Activated CD4-positive, alpha-beta T cell treated with anti-CD3 and anti-CD28 coated beads for 36 hours (primary cell): ENCODE measurements around the gene SPIRE2. TPM values are rescaled to one million over a fixed set of nuclear protein-coding genes. Genes with fewer than 3 reads are reported as not detected.
"Not testable (repeated sequence)": the region's sequence is repeated elsewhere in the genome, so short reads cannot be mapped to it uniquely, and the experiment has no call there.

Experiments used
- ATAC-seq: fragments of 200-7000 bp; cut with Tn5 transposase; one replicate; pipeline ENCODE4 v1.10.0; 2021; ENCODE audit warnings: mild to moderate bottlenecking, moderate library complexity
- CTCF ChIA-PET: fragments of 350-600 bp; sonication (Branson Sonifier 250); formaldehyde crosslinking; loops from one replicate; lab custom pipeline; 2021; ENCODE audit warnings: antibody characterized with exemption; lab: Charles Lee
- POLR2A ChIA-PET: fragments of 350-600 bp; sonication (Branson Sonifier 250); formaldehyde crosslinking; loops from one replicate; lab custom pipeline; 2021; ENCODE audit warnings: antibody characterized with exemption, inconsistent platforms; lab: Charles Lee
- DNase-seq: peaks from one replicate; pipeline ENCODE4 v3.0.0-alpha.2; 2020
- H3K27ac Mint-ChIP-seq: one replicate; pipeline ENCODE4 v1.8.0; 2021; ENCODE audit warnings: mixed read lengths
- H3K27me3 Mint-ChIP-seq: one replicate; pipeline ENCODE4 v1.8.0; 2021; ENCODE audit warnings: mixed read lengths
- H3K36me3 Mint-ChIP-seq: one replicate; pipeline ENCODE4 v1.8.0; 2021; ENCODE audit warnings: low read depth, mixed read lengths
- H3K4me1 Mint-ChIP-seq: one replicate; pipeline ENCODE4 v1.8.0; 2021; ENCODE audit warnings: mixed read lengths
- H3K4me3 Mint-ChIP-seq: one replicate; pipeline ENCODE4 v1.8.0; 2021; ENCODE audit warnings: mild to moderate bottlenecking, moderate library complexity, mixed read lengths
- H3K9me3 Mint-ChIP-seq: one replicate; pipeline ENCODE4 v1.8.0; 2021; ENCODE audit warnings: low read depth, mixed read lengths
- intact Hi-C, 2 experiments: fragments of 100-400 bp; cut with DNase I in 1 of 2; cut with micrococcal nuclease in 1 of 2; formaldehyde crosslinking; loops; one replicate each; pipeline versions ENCODE4 v1.14.2 to v1.15.1; 2022 to 2024; cut with DNase I, micrococcal nuclease
- total RNA-seq, 2 experiments: library from RNA; stranded (reverse); gene quantifications; one replicate each; pipeline ENCODE4 v1.2.3, GENCODE V29; 2021

Gene SPIRE2
- total RNA-seq, 2 experiments from 2014 or later: 1.1 to 1.5 TPM

DNA sequence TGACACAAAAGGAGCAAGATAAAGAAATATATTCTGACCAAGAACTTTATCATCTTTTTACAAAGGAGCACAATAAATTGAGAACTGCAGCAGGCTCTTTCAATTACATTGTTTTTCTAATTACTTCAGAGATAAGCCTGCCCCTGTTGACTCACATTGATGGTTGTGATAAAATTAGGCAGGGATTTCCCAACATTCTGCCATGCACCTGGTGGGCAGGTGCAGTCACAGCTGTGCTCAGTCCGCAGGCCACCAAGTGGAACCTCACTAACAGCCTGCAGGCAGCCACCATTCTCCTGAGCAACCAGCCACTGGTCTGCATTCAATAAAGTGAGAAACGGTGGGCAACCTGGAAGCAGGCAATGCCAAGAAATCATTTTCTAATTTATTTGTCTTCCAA is 17.0 kb upstream of the SPIRE2 start:
- peaks cover 21% of the 10 kb centered on the region for H3K4me1 Mint-ChIP-seq
- CTCF ChIA-PET: interaction anchor here (1.1 to 1.8 kb wide), 2 partner anchors 17 to 49 kb away, joined by 3 to 7 read pairs; no protein-coding TSS in a partner anchor
- intact Hi-C loops: no loop called here

DNA sequence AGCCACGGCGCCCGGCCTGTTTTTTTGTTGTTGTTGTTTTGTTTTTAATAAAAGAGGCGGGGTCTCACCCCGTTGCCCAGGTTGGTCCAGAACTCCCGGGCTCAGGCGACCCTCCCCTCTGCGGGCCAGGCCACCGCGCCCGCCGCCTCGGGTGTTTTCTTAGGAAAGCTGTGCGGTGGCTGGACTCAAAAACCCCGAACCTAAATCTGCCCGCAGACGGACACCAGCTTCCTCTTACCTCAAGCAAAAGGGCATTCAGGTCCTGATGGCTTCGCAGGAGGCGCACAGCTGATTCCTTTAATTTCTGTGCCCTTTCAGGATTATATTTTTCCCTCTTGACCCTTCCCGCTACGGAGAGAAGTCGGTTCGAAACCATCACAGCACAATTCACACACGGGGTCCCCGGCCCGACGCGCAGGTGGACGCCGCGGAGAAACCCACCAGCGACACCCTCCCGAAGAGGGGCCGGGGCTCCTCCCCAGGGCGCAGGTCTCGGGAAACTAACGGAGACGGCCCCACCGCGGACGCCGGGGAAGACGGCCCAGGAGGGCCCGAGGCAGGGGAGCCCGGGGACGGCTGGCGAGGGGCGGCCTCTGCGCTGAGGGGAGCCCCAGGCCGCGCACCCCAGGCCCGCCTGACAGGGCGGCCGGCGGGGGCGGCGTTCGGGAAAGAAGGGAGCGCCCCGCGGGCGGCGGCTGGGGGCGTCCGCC is 12.5 kb upstream of the SPIRE2 start:
- no peaks in the 10 kb centered on the region for H3K27me3 Mint-ChIP-seq
- peak; percentile 21 for ATAC-seq
- peak overlapping the region; percentile 67 for H3K27ac Mint-ChIP-seq
- peaks cover 44% of the 10 kb centered on the region for H3K4me1 Mint-ChIP-seq
- no peaks in the 10 kb centered on the region for H3K9me3 Mint-ChIP-seq
- peak overlapping the region; percentile 89 for H3K4me3 Mint-ChIP-seq
- ChIA-PET POLR2A (no interaction called here), CTCF (interaction anchor here (0.6 to 1.2 kb wide), 3 partner anchors 45 to 129 kb away, joined by 3 to 5 read pairs (median 3); partner anchors contain the start of gene CDK10)
- peaks cover 22% of the 10 kb centered on the region for H3K36me3 Mint-ChIP-seq
- intact Hi-C loops: loop anchor here (1.0 to 5.0 kb wide), 12 partner anchors 13 to 325 kb away; partner anchors contain the start of genes ZNF276 (in 2 of the 2), ANKRD11 (in 1 of the 2), CDK10 (in 1 of the 2) and CHMP1A (in 1 of the 2)
- peak; percentile 43 for DNase-seq

More for the DNA sequence above, 17.0 kb upstream of the SPIRE2 start:
- Mint-ChIP-seq H3K27me3 (no peaks in the 10 kb centered on the region), H3K4me3 (no peak overlapping the region), H3K36me3 (peaks cover 46% of the 10 kb centered on the region), H3K27ac (no peak overlapping the region), H3K9me3 (no peaks in the 10 kb centered on the region)
- POLR2A ChIA-PET: no interaction called here
- DNase-seq: no peak
- no peak for ATAC-seq

DNA sequence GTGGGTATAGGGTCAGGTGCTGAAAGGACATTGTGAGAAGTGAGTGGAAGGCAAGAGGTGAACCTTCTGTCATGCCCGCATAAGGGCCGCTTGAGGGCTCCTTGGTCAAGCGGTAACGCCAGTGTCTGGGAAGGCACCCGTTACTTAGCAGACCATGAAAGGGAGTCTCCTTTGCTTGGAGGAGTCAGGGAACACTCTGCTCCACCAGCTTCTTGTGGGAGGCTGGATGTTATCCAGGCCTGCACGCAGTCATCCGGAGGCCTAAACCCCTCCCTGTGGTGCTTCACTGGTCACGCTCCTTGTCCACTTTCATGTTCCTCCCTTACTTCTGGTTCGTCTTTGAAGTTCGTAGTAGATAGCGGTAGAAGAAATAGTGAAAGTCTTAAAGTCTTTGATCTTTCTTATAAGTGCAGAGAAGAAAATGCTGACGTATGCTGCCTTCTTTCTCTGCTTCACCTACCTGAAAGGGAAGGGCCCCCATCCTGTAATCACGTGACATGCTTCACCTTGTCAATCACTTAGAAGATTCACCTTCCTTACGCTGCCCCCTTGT is 9.3 kb upstream of the SPIRE2 start:
- ATAC-seq, POLR2A ChIA-PET, H3K9me3 Mint-ChIP-seq, H3K27me3 Mint-ChIP-seq: not testable (repeated sequence)
- Mint-ChIP-seq H3K27ac (peak overlapping the region; percentile 25), H3K36me3 (peaks cover 14% of the 10 kb centered on the region), H3K4me3 (peak overlapping the region; percentile 55), H3K4me1 (peaks cover 34% of the 10 kb centered on the region)
- CTCF ChIA-PET: interaction anchor here (0.6 to 0.9 kb wide), 2 partner anchors 55 to 64 kb away, joined by 3 to 6 read pairs; partner anchors contain the start of gene TCF25
- peak; percentile 18 for DNase-seq
- intact Hi-C loops: loop anchor here (5.0 kb wide), 2 partner anchors 97 to 312 kb away; partner anchors contain the start of genes SPG7 (in 1 of the 2), VPS9D1 (in 1 of the 2) and ZNF276 (in 1 of the 2)

DNA sequence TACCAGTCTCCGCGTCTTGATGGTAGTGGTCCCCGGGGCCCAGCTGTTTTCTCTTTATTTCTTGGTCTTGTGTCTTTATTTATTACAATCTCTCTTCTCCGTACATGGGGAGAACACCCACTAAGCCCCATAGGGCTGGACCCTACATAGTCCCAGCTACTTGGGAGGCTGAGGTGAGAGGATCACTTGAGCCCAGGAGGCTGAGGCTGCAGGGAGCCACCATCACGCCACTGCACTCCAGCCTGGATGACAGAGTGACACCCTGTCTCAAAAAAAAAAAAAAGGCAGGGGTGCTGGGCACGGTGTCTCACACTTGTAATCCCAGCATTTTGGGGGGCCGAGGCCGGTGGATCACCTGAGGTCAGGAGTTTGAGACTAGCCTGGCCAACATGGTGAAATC is 8.8 kb upstream of the SPIRE2 start:
- CTCF ChIA-PET, H3K27me3 Mint-ChIP-seq, POLR2A ChIA-PET, H3K36me3 Mint-ChIP-seq, DNase-seq, ATAC-seq, H3K9me3 Mint-ChIP-seq: not testable (repeated sequence)
- peaks cover 29% of the 10 kb centered on the region for H3K4me1 Mint-ChIP-seq
- intact Hi-C loops: loop anchor here (5.0 kb wide), 2 partner anchors 97 to 312 kb away; partner anchors contain the start of genes SPG7 (in 1 of the 2), VPS9D1 (in 1 of the 2) and ZNF276 (in 1 of the 2)
- peak overlapping the region; percentile 55 for H3K4me3 Mint-ChIP-seq
- H3K27ac Mint-ChIP-seq: peak overlapping the region; percentile 25

DNA sequence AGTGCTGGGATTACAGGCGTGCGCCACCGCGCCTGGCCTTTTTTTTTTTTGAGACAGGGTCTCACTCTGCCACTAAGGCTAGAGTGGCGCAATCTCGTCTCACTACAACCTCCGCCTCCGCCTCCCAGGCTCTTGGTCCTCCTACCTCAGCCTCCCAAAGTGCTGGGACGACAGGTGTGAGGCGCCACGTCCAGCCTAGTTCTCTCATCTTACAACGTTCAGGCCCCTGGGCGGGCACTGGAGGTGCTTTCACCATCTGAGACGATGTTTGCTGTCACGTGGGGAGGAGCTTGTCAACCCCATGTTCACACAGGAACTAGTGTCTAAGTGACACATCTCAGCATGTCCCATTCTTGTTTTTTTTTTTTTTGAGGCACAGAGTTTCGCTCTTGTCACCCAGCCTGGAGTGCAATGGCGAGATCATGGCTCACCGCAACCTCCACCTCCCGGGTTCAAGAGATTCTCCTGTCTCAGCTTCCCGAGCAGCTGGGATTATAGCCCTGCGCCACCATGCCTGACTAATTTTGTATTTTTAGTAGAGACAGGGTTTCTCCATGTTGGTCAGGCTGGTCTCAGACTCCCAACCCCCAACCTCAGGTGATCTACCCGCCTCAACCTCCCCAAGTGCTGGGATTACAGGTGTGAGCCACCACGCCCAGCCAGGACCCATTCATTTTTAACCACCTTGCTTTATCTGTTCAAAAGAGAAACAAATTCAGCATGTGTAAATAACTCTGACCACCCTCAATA is 6.7 kb upstream of the SPIRE2 start:
- H3K9me3 Mint-ChIP-seq: no peaks in the 10 kb centered on the region
- CTCF ChIA-PET: no interaction called here
- no peak overlapping the region for H3K27ac Mint-ChIP-seq
- ATAC-seq (no peak), DNase-seq (no peak)
- no peaks in the 10 kb centered on the region for H3K27me3 Mint-ChIP-seq
- H3K4me3 Mint-ChIP-seq: no peak overlapping the region
- peaks cover 3% of the 10 kb centered on the region for H3K36me3 Mint-ChIP-seq
- peaks cover 24% of the 10 kb centered on the region for H3K4me1 Mint-ChIP-seq
- POLR2A ChIA-PET: interaction anchor here (0.7 kb wide), 1 partner anchor 210 kb away, joined by 4 read pairs; no protein-coding TSS in a partner anchor
- intact Hi-C loops: loop anchor here in 1 of 2 experiments (10.0 kb wide), 1 partner anchor 103 kb away; the partner anchor contains the start of gene TUBB3

DNA sequence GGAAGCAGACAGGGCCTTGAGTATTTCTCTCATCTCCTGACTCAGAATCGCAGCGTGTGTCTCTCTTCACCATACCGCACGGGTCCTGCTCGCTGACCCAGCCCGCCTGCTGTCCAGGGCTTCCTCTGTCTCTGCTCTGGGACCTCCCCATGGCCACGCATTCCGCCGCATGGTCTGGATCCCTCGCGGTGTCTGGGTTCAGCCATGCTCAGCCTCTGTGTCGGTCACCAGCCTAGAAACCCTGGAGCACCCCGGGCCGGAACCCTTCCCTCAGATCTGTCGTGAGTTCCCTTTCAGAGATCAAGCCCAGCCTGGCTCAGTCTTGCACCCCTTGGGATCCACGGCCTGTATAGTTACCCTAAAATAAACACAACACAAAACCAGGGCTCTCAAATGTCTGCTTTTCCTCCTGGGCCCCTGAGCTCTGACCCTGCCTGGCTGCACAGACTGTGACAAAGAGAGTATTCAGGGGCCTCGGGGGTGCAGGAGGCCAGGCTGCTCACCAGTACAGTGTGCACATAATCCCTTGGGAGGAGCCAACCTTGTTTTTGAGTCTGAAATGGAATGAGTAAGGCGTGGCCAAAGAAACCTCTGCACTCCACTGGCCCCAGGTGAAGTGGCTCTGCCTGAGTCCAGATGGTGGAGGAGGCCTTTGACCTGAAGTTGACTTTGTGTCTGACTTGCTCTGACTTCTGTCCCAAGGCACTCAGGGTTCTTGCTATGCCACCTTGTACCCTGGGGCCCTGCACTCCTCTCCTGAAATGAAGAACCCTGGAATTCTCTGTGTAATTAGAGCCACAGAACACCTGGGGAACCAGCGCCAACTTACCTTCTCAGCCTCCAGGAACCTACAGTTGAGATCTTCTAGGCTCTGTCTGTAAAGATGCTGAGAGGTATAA is 5.8 kb upstream of the SPIRE2 start:
- Mint-ChIP-seq H3K9me3 (no peaks in the 10 kb centered on the region), H3K27ac (no peak overlapping the region), H3K4me1 (peaks cover 21% of the 10 kb centered on the region), H3K4me3 (no peak overlapping the region), H3K36me3 (peaks cover 3% of the 10 kb centered on the region), H3K27me3 (peaks cover under 1% of the 10 kb centered on the region)
- POLR2A ChIA-PET: no interaction called here
- intact Hi-C loops: loop anchor here in 1 of 2 experiments (10.0 kb wide), 1 partner anchor 102 kb away; the partner anchor contains the start of gene TUBB3
- ATAC-seq: no peak
- CTCF ChIA-PET: interaction anchor here (0.6 kb wide), 1 partner anchor 327 kb away, joined by 3 read pairs; no protein-coding TSS in a partner anchor
- no peak for DNase-seq

DNA sequence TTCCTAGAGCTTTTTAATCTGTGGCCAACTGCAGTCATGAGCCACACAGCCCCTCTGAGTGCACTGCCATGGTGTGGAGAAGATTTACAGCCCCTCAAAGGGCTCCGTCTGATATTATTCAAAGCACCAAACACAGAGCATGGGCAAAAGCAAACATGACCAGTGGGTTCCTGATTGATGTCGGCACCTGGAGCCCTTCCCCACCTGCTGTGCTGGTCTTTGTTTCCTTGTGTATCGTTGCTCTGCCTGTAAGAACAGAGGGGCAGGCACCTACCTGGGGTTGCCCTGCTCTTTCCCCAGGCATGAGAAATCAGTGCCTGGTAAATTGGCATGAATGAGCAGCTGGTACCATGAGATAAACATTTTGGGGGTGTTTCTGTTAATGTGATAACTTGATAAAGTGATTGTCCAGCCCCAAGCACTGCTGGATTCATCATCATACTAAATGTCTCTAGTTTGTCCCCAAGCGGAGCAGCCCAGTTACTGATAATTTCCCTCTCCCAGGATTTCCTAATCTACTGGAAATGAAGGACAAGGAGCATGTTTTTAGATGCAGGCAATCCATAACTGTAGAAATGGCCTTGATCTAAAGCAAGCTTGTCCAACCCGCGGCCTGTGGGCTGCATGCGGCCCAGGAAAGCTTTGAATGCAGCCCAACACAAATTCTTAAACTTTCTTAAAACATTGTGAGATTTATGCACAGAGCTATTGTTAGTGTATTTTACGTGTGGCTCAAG is 5.0 kb upstream of the SPIRE2 start:
- Mint-ChIP-seq H3K9me3 (no peaks in the 10 kb centered on the region), H3K4me3 (no peak overlapping the region), H3K27me3 (peaks cover 3% of the 10 kb centered on the region), H3K27ac (no peak overlapping the region), H3K4me1 (peaks cover 12% of the 10 kb centered on the region), H3K36me3 (peaks cover 3% of the 10 kb centered on the region)
- POLR2A ChIA-PET: no interaction called here
- intact Hi-C loops: loop anchor here in 1 of 2 experiments (10.0 kb wide), 1 partner anchor 102 kb away; the partner anchor contains the start of gene TUBB3
- DNase-seq (no peak), ATAC-seq (no peak)
- CTCF ChIA-PET: interaction anchor here (0.6 kb wide), 2 partner anchors 37 to 328 kb away, joined by 3 read pairs; no protein-coding TSS in a partner anchor

DNA sequence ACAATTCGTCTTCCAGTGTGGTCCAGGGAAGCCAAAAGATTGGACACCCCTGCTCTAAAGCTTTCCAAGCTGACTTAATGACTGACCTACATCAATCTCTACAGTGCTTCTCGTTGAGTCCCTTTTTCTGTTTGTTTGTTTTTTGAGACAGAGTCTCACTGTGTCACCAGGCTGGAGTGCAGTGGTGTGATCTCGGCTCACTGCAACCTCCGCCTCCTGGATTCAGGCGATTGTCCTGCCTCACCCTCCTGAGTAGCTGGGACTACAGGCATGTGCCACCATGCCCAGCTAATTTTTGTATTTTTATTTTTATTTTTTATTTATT is 4.5 kb upstream of the SPIRE2 start:
- CTCF ChIA-PET: interaction anchor here (0.6 kb wide), 1 partner anchor 36 kb away, joined by 3 read pairs; no protein-coding TSS in a partner anchor
- POLR2A ChIA-PET, DNase-seq, H3K27me3 Mint-ChIP-seq, H3K4me3 Mint-ChIP-seq, H3K9me3 Mint-ChIP-seq, H3K4me1 Mint-ChIP-seq, H3K27ac Mint-ChIP-seq, ATAC-seq, H3K36me3 Mint-ChIP-seq: not testable (repeated sequence)
- intact Hi-C loops: loop anchor here in 1 of 2 experiments (10.0 kb wide), 1 partner anchor 101 kb away; the partner anchor contains the start of gene TUBB3

DNA sequence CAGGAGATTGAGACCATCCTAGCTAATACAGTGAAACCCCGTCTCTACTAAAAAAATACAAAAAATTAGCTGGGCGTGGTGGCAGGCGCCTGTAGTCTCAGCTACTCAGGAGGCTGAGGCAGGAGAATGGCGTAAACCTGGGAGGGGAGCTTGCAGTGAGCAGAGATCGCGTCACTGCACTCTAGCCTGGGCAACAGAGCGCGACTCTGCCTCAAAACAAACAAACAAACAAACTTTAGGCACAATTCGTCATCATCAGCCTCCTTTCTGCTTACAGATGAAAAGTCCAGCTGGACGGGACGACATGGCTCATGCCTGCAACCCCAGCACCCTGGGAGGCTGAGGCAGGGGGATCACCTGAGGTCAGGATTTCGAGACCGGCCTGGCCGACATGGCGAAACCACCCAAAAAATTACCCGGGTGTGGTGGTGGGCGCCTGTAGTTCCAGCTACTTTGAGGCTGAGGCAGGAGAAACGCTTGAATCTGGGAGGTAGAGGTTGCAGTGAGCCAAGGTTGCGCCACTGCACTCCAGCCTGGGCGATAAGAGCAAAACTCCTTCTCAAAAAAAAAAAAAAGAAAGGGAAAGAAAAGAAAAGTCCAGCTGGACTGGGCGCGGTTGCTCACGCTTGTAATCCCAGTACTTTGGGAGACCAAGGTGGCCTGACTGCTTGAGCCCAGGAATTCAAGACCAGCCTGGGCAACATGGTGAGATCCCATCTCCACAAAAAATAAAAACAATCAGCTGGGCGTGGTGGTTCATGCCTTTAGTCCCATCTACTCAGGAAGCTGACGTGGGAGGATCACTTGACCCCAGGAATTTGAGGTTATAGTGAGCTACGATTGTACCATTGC is 1.5 kb upstream of the SPIRE2 start:
- Mint-ChIP-seq H3K27ac (no peak overlapping the region), H3K27me3 (peaks cover 13% of the 10 kb centered on the region), H3K36me3 (no peaks in the 10 kb centered on the region), H3K9me3 (no peaks in the 10 kb centered on the region), H3K4me3 (no peak overlapping the region), H3K4me1 (no peaks in the 10 kb centered on the region)
- DNase-seq: no peak
- intact Hi-C loops: loop anchor here in 1 of 2 experiments (10.0 kb wide), 1 partner anchor 98 kb away; the partner anchor contains the start of gene TUBB3
- ChIA-PET POLR2A (interaction anchor here (0.7 kb wide), 1 partner anchor 155 kb away, joined by 6 read pairs; no protein-coding TSS in a partner anchor), CTCF (interaction anchor here (0.6 to 1.7 kb wide), 2 partner anchors 66 to 127 kb away, joined by 3 to 6 read pairs; no protein-coding TSS in a partner anchor)
- no peak for ATAC-seq
